ENCODE results near the gene KCNIP1.

DNA sequence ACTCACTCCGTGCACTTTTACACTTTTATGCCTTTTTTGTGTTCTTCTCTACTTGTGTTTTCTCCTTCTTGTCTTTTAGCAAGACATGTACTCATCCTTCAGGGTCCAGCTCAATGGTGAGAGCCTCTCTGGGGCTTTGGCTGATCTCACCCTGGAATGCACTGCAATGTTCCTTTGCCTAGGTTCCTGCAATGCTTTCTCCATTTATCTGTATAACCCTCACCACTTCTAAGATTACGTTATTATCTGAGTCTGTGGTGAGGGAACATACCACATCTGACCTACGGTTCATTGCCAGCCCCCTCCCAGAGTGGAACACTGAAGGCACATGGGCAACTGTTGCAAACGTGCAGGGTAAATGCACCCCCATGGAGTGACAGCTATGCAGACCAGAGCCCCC is 47.3 kb downstream of the KCNIP1 start:
- TF ChIP-seq, protein P1, sequence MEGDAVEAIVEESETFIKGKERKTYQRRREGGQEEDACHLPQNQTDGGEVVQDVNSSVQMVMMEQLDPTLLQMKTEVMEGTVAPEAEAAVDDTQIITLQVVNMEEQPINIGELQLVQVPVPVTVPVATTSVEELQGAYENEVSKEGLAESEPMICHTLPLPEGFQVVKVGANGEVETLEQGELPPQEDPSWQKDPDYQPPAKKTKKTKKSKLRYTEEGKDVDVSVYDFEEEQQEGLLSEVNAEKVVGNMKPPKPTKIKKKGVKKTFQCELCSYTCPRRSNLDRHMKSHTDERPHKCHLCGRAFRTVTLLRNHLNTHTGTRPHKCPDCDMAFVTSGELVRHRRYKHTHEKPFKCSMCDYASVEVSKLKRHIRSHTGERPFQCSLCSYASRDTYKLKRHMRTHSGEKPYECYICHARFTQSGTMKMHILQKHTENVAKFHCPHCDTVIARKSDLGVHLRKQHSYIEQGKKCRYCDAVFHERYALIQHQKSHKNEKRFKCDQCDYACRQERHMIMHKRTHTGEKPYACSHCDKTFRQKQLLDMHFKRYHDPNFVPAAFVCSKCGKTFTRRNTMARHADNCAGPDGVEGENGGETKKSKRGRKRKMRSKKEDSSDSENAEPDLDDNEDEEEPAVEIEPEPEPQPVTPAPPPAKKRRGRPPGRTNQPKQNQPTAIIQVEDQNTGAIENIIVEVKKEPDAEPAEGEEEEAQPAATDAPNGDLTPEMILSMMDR (IDR thresholded peaks at IDR 0.05 in 2 of 3, conservative IDR thresholded peaks at IDR 0.05 in 1 of 3; ENCODE audit: borderline replicate concordance in 1 of 3, insufficient read depth in 1 of 3, low read depth in 2 of 3, low read length in 2 of 3) = no peak
- TF ChIP-seq SP1 (IDR thresholded peaks at IDR 0.05; ENCODE audit: low read depth) (no peak), POLR2A (IDR thresholded peaks at IDR 0.05; ENCODE audit: borderline replicate concordance, extremely low read depth, insufficient read depth, insufficient read length) (no peak), SIN3A (IDR thresholded peaks at IDR 0.05; ENCODE audit: low read depth) (no peak), EZH2phosphoT487 (IDR thresholded peaks at IDR 0.05; ENCODE audit: borderline replicate concordance) (no peak), YY1 (IDR thresholded peaks at IDR 0.05; ENCODE audit: extremely low read depth, insufficient replicate concordance, low read depth, low read length) (no peak), EZH2 (IDR thresholded peaks at IDR 0.05) (no peak)
- TF ChIP-seq, protein P2, sequence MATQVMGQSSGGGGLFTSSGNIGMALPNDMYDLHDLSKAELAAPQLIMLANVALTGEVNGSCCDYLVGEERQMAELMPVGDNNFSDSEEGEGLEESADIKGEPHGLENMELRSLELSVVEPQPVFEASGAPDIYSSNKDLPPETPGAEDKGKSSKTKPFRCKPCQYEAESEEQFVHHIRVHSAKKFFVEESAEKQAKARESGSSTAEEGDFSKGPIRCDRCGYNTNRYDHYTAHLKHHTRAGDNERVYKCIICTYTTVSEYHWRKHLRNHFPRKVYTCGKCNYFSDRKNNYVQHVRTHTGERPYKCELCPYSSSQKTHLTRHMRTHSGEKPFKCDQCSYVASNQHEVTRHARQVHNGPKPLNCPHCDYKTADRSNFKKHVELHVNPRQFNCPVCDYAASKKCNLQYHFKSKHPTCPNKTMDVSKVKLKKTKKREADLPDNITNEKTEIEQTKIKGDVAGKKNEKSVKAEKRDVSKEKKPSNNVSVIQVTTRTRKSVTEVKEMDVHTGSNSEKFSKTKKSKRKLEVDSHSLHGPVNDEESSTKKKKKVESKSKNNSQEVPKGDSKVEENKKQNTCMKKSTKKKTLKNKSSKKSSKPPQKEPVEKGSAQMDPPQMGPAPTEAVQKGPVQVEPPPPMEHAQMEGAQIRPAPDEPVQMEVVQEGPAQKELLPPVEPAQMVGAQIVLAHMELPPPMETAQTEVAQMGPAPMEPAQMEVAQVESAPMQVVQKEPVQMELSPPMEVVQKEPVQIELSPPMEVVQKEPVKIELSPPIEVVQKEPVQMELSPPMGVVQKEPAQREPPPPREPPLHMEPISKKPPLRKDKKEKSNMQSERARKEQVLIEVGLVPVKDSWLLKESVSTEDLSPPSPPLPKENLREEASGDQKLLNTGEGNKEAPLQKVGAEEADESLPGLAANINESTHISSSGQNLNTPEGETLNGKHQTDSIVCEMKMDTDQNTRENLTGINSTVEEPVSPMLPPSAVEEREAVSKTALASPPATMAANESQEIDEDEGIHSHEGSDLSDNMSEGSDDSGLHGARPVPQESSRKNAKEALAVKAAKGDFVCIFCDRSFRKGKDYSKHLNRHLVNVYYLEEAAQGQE (IDR thresholded peaks at IDR 0.05; ENCODE audit: low read depth) = no peak
- TF ChIP-seq, protein P3, sequence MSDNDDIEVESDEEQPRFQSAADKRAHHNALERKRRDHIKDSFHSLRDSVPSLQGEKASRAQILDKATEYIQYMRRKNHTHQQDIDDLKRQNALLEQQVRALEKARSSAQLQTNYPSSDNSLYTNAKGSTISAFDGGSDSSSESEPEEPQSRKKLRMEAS (IDR thresholded peaks at IDR 0.05) = no peak
- TF ChIP-seq, protein P4, sequence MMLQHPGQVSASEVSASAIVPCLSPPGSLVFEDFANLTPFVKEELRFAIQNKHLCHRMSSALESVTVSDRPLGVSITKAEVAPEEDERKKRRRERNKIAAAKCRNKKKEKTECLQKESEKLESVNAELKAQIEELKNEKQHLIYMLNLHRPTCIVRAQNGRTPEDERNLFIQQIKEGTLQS (IDR thresholded peaks at IDR 0.05) = no peak
